NCI-H446 treated with DMSO at 0.1 percent for 48 hours (cell line): ENCODE data around the gene DRC3.

Experiments used
- DNase-seq: peaks from one replicate; lab custom pipeline; 2025; lab: John Stamatoyannopoulos, UW

DRC3 gene

DNA sequence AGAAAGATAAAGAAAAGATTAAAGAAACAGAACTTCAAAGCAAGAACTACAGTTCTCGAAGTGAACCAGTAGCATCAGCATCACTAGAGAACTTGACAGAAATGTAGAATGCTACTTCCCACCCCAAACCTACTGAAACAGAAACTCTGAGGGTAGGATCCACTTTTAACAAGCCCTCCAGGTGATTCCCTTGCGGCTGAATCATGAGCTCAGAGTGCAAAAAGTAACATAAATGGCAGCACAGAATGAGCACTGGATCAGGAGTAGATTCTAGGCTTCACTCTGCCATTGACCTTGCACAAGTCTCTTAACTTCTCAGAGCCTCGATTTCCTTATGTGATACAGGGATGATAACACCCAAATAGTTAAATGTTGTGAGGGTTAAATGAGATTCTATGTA, 6.3 kb upstream of the DRC3 start:
- no peak for DNase-seq

DNA sequence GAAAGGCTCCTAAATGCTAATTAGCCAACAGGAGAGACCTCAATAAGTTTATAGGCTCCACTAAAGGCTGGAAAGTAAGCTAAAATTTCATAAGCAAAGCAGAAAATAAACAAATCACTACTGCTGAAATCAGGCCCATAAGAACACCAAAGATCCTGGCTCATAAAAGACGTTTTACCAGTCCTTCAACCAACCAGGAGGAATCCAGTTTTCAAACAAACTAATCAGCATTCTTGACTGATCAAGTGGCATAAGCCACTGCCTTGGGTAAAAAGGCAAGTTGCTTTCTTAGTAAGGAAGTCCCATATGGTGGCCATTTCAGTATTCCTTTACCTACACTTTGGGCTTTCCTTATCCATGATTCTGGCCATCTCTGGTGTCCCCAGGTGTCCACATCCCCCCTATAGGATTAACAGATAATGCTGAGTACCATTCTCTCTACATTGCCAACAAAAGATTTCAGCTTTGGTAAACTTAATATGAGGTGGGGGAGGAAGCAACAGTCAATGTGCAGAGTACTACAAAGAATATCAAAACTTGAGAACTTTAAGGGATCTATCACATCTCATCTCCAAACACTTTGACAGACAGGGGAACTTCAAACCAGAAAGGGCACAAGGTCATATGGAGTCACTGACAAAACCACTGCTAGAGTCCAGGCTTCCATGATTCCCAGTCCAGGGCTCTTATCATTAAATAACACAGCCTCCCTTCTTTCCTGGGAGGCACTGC, 1.8 kb upstream of the DRC3 start:
- DNase-seq: no peak

DNA sequence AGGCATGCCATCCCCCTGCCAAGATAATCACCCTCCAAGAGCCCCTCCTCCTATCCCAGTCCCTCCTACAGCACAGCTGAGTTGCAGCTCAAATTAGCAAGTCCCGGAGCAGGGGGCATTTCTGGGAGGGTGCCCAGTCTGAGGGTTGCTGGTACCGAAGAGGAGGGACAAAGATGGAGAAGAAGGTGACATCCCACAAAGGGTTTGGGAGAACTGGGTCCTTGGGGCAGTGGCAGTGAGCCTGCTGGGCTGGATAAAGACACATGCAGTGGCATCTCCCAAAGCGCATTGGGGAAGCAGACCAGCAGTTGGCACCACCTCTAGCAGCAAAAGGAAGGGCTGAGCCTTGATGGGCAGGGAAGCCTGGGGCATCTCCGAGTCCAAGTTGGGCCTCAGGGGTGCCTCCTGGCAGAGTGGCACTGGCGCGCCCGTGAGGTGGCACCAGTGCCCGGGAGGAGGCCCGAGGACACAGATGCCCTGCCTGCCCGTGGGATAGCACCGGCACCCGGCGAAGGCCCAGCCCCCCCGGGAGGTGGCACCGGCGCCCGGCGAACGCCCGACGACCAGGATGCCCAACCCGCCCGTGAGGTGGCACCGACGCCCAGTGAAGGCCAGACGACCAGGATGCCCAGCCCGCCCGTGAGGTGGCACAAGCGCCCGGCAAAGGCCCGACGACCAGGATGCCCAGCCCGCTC, 1.1 kb upstream of the DRC3 start:
- no peak for DNase-seq

DNA sequence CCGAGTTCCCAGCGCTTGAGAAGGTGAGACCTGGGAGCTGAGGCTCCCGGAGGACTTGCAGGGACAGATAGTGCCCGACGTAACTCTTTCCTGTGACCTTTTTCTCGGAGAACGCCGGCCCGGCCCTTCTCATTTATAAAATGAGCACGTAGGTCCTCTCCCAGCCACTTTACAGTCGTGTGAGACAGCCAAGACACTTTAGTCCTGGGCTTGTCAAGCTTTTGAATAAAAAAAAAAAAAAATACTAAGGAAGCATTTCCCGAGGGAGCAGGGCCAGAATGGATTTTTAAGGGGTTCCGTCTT, 241 bp downstream of the DRC3 start:
- no peak for DNase-seq

DNA sequence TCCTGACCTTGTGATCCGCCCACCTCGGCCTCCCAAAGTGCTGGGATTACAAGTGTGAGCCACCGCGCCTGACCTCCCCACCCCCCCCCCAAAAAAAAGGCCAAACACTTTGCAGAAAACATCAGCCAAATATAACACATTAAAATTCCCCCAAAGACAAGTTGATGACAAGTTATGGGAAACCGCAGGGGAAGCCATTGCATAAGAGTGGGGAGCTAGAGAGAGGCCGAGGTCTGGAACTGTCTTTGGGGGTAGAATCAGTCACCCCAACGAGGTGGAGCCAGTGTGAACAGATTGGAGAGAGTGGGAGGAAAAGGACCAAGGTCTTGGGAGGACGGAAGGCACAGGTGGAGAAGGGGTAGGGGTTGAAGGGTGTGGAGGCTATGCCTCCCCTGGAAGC, 2.8 kb downstream of the DRC3 start:
- DNase-seq: no peak

DNA sequence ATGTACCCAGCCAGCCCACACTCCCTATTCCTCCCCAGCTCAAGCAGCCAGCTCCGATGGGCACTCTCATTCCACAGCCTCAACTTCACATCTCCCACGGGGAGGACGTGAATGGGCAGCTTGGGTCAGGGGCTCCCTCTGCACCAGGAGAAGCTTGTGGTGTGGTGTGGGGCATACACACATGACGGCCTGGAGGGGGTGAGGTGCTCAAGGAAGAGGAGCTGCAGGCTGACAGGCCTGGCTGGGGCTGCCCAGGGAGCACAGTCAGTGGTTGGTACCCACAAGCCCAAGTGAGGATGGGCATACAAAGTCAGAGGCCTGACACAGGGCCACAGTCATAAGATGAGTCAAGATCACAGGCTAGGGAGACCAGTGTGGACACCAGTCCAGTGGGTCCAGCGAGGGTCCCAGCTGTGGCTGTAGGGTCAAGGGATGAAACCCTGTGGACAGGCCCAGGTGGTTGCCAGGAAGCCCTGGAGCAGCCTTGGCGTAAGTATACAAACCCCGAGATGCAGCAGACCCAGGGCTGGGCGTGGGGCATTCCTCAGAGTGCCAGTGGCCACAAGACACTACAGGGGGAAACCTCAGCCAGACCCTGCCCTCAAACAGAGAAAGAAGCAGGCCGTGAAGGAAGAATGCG, 4.4 kb downstream of the DRC3 start:
- no peak for DNase-seq

DNA sequence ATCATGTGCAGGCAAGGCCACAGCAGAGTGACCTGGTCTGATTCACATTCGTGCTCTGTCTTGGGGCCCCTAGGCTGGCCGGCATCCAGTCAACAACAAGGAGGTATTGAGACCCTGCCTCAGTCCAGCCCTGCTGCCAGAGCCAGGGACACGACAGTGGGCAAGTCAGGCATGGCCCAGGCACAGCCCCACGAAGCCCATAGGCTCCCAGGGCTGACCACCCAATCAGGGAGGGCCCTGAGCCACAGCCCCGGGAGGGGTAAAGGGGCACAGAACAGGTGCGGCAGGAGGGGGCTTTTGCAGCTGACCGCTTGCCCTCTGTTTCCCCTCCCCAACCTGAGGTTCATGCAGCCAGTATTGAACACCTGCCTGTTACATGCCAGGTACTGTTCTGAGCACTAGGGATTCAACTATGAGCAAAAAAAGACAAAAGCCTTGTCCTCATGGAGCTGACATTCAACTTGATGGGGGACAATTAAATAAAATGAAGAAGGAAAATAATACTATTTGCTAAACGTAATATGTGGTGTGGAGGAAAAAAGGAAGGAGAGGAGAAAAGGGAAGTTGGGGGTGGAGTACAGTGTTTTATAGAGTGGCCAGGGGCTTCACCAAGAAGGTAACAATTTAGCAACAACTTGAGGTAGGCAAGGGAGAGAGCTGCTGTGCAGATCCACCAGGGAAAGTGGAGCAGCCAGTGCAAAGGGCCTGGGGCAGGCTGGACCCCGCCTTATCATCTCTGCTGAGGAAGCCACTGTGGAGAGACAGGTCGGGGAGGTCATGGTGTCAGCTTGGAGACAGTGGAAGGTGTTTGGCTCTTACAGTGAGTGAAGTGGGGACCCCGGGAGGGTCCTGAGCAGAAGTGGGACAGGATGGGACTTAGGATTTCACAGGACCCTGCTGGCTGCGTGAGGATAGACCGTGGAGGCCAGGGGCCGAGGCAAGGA, 6.1 kb downstream of the DRC3 start:
- no peak for DNase-seq

DNA sequence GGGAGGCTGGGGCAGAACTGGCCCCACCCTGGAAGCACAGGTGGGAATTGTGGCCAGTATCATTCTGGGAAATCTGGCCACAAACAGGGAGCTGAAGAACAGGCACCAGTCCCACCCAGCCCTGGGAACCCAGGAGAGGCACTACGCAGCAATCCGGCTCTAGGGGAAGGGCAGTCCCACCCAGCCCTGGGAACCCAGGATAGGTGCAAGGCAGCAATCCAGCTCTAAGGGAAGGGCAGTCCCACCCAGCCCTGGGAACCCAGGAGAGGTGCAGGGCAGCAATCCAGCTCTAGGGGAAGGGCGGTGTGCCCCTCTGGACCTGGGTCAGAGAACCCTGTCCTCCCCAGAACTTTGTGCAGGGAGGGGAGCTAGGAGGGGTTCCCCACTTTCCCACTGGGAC, 7.1 kb downstream of the DRC3 start:
- DNase-seq: no peak

DNA sequence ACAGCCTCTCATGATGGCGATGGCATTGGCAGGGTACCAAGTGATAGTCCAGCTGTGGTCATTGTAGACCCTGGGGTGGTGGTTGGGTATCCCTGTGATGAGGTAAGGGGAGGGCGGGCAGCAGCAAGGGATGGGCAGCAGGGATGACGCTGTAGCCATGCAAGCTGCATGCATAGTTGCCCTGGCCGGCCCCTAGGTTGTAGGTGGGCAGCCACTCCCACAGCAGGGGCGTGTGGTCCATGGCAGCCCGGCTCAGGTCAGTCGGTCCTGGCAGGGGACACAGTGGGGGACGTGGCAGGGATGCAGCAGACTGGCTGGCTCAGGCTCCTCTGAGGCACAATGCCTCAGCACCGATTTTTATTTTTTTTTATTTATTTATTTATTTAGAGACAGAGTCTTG, 8.7 kb downstream of the DRC3 start:
- no peak for DNase-seq

DNA sequence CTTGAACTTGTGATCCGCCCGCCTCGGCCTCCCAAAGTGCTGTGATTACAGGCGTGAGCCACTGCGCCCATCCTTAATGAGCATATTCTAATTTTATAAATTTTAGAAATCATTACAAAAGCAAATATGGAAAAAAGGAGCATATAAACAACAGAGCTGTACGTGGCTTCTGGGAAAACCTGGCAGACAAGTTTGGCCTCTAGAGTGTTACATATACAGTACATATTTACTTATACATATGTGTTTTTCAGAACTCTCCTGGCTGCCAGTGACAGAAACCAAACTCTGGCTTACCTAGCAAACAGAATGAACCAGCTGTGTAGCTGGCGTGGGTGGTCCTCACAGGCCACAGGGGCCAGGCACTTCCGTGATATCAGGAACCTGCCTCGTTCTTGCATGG, 10.1 kb downstream of the DRC3 start:
- no peak for DNase-seq

DNA sequence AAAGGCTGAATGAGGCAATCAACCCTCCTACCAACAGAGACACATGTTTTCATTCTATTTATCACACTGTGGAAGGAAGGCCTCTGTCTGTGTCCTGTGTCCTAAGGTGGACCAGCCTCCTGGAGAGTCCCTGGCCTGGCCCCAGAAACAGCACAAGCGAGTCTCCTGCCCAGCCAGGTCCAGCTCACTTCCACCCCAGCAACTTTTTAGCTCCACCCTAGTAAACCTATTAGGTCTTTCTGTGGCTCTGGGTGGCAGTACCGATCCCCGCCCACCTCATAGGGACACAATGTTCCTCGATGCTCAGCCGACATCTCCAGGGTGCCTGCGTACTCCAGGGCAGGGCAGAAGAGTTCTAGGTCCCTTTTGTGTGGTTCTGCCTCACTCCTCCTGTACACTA, 10.7 kb downstream of the DRC3 start:
- no peak for DNase-seq

DNA sequence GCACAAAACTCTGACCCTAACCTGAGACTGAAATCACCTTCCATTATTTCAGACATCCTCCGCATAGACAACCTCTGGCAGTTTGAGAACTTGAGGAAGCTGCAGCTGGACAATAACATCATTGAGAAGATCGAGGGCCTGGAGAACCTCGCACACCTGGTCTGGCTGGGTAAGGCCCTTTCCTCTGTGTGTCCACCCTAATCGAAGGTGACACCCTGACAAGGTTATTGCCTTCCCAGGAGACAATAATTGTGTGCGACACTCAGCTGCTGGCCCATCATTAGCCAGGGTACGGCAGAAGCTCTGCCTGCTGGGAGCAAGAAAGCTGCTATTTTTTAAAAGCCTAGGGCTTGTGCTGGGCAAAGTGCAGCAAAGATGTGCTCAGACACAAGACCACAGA, 11.1 kb downstream of the DRC3 start:
- no peak for DNase-seq

DNA sequence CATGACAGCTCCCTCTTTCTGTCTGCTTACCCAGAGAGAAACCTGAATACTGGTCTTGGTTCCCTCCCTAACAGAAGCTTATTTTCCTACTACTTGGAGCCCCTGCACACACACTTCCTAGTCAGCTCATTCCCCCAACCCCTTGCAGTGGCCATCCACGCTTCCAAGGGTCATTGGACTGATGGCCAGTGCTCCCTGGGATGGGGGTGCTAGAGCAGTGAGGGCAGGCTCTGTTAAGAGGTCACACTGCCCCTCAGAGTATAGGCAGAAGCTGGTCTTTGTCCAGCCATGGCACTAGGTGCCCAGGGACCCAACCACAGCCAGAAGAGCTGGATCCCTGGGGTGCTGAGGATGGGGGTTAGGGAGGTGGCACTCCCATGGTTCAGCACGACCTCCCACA, 12.5 kb downstream of the DRC3 start:
- no peak for DNase-seq

DNA sequence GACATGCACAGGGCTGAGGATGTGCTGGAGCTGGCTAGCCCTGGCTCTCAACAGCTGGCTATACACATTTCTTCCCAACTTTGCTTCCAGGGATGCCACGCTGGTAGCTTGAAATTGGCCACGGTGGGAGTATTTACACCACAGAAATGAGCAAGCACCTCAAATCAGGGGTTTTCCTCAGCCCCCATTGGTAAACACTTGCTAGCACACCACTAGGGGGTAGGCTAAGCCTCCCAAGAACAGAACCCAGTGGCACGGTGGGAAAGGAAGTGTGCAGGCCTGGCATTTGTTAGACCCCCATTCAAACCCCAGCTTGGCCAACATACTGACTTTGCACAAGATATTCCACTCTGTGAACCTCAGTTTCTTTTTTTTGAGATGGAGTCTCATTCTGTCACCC, 12.9 kb downstream of the DRC3 start:
- DNase-seq: no peak

DNA sequence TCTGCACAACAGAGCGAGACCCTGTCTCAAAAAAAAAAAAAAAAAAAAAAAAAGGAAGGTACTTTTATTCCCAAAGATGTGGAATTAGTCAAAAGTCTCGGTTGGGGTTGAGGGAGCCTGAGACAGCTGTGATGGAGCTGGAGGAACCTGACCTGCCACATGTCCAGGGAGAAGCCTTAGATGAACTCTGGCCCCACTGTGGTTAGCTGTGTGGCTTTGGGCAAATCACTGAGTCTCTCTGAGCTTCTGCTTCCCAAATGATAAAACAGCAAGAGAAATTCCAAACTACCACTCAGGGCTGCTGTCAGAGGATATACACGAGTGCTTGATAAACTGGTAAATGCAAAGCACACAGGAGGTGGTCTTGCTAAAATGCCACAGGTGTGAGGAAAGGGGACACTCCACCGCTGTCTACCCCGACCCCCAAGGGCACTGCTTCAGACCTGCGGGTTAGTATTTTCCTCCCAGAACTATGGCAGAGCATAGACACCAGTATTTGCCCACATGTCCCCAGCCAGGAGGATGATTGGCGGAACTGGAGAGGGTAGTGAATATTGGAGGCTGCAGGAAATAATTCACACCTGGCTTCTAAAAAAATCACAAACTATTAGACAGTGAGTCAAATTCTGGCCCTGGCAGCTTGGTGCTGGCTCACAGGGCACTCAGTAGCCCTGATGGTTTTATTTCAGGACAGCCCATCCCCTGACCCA, 14.7 kb downstream of the DRC3 start:
- DNase-seq: no peak

DNA sequence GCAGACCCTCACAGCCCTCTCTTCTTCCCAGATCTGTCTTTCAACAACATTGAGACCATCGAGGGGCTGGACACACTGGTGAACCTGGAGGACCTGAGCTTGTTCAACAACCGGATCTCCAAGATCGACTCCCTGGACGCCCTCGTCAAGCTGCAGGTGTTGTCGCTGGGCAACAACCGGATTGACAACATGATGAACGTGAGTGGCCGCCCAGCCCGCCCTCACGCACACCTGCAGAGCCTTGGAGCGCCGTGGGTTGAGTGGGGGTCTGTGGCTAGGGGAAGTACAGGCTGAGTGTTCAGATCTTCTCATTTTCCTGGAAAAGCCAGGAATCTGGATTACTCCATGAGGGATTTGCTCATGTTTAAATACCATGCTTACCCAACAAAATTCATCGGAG, 15.2 kb downstream of the DRC3 start:
- DNase-seq: no peak

DNA sequence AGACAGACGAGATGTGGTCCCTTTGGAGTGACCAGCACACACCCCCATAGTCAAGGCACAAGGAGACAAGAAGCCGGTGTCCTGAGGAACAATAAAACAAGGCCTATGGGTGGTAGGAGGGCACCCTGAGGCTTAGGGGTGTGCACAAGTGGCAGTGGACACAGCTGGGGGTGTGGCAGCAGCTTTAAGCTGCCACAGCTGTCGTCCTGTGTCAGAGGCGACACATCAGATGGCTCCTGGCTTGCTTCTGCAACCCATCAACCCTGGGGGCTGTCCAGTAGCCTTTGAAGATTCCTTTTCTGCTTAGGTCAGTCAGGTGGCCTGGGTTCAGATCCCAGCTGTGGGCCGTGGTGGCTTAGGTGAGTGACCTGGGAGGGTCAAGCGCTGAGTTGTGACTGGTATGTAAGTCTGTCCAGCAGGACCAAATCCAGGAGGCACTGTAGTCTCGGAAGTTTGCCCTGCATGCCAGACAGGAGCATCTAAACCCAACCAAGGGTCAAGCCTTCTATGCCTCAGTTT, 15.8 kb downstream of the DRC3 start:
- DNase-seq: no peak

DNA sequence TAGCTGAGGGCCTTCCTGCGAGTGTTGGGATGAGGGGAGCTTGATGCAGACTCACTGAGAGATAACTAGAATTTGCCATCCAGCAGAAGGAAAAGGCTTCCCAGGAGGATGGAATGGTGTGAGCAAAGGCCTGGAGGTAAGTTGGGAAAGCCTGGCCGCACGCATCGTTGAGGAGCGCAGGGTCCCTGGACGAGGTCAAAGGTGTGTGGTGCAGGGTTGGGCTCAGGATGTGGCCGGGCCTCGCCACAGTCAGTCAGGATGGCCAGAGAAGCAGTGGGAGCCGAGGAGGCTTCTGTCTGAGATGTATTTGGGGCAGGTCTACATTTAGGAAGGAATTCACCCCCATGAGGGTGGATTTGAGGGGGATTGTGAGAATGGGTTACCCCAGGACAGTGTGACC, 16.4 kb downstream of the DRC3 start:
- DNase-seq: no peak

DNA sequence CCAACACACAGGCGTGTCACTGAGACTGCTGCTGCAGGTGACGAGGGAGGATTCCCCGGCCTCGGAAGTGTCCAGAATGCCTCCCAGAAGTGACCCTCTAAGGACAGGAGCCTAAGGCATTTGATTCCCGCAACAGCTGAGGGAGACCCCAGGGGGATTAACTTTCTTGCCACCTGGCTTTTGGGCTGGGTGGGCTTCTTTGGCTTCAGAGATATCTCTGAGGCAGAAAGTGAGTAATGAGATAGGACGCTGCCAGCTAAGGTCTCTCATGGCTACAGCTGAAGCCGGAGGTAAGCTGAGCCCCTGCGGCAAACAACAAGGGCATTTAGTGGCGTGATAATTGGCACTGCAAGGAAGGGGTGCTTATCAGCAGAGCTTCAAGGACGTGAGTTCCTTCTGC, 17.0 kb downstream of the DRC3 start:
- no peak for DNase-seq

DNA sequence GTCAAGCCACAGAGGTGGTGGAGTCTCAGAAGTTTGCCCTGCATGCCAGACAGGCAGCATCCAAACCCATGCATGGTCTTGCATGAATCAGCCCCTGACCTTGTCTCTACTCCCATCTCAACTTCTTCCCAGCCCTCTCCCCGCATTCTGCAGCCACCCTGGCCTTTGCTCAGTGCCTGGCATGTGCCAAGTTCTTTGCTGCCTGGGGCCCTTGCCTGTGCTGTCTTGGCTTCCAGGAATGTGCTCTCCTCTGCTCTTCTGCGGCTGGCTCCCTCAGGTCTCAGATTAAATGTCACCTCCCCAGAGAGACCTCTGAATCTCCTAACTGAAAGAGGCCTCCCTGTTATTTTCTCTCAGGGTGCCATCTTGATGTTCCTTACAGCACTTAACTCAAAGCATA, 17.6 kb downstream of the DRC3 start:
- no peak for DNase-seq

DNA sequence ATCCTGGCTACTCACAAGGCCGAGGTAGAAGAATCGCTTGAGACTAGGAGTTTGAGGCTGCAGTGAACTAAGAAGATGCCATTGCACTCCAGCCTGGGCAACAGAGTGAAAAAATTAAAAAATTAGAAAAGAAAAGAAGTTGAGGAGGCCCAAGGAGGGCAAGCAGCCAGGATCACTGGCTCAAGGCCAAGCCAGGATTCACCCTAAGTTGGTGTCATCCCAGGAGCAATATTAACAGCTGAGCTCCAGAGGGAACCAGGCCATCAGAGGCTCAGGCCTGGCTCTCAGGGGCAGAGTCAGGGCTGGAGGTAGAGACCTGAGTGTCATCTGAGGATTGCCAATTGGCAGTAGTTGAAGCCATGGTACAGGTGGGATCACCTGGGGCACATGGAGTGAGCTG, 20.7 kb downstream of the DRC3 start:
- no peak for DNase-seq

DNA sequence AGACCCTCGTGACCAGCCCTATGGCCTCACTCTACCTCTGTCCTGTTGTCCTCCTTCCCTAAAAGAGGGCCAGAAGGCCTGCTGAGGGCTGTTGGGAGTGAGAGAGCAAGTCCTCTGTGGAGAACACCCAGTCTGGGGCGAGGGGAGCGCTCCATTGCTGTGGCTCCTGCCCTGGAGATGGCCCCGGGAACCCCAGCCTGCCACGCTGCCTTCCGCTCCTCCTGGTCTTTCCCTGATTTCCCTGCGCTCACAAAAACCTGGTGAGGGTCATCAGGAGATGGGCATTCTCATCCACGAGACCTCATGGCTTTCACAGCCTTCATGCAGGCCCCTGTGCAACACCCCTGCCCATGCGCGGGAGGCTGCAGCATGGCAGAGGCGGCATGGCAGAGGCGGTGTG, 21.2 kb downstream of the DRC3 start:
- no peak for DNase-seq
